ENCODE results near the gene TMCO4. TPM values are rescaled to one million over a fixed set of nuclear protein-coding genes. Genes with fewer than 3 reads are reported as not detected.

The TMCO4 gene
- total RNA-seq, 1 donor from 2014 or later: 13.0 TPM

- Histone ChIP-seq H3K27me3 (ENCODE audit: control insufficient read depth, insufficient read depth, low read length) (no peaks in the 10 kb centered on the region), H3K36me3 (ENCODE audit: control insufficient read depth, insufficient read depth, low read length) (no peaks in the 10 kb centered on the region), H3K4me3 (ENCODE audit: low read depth, low read length) (no peak overlapping the region)
- no peak for DNase-seq (ENCODE audit: low read depth)
- no peak for TF ChIP-seq CTCF (IDR thresholded peaks at IDR 0.05; ENCODE audit: insufficient read depth, low read length, poor library complexity, severe bottlenecking)
Measured at GRCh38 chr1:19698181-19698580, 101.5 kb downstream of the TMCO4 start.

GRCh38 chr1:19696820-19697219 is 102.9 kb downstream of the TMCO4 start:
- H3K4me3 ChIP-seq (ENCODE audit: low read depth, low read length): no peak overlapping the region
- no peaks in the 10 kb centered on the region for H3K27me3 ChIP-seq (ENCODE audit: control insufficient read depth, insufficient read depth, low read length)
- DNase-seq (ENCODE audit: low read depth): no peak
- no peak for TF ChIP-seq CTCF (IDR thresholded peaks at IDR 0.05; ENCODE audit: insufficient read depth, low read length, poor library complexity, severe bottlenecking)
- H3K36me3 ChIP-seq (ENCODE audit: control insufficient read depth, insufficient read depth, low read length): no peaks in the 10 kb centered on the region

GRCh38 chr1:19695772-19696171 is 103.9 kb downstream of the TMCO4 start:
- no peaks in the 10 kb centered on the region for H3K36me3 ChIP-seq (ENCODE audit: control insufficient read depth, insufficient read depth, low read length)
- no peak for TF ChIP-seq CTCF (IDR thresholded peaks at IDR 0.05; ENCODE audit: insufficient read depth, low read length, poor library complexity, severe bottlenecking)

GRCh38 chr1:19694298-19694697 is 105.4 kb downstream of the TMCO4 start:
- H3K4me3 ChIP-seq (ENCODE audit: low read depth, low read length): no peak overlapping the region
- DNase-seq (ENCODE audit: low read depth): no peak

More at GRCh38 chr1:19695772-19696171, 103.9 kb downstream of the TMCO4 start:
- no peak for DNase-seq (ENCODE audit: low read depth)
- Histone ChIP-seq H3K27me3 (ENCODE audit: control insufficient read depth, insufficient read depth, low read length) (no peaks in the 10 kb centered on the region), H3K4me3 (ENCODE audit: low read depth, low read length) (no peak overlapping the region)

GRCh38 chr1:19690342-19690741 is 109.4 kb downstream of the TMCO4 start:
- H3K4me3 ChIP-seq (ENCODE audit: low read depth, low read length): no peak overlapping the region
- no peak for DNase-seq (ENCODE audit: low read depth)
- no peak for TF ChIP-seq CTCF (IDR thresholded peaks at IDR 0.05; ENCODE audit: insufficient read depth, low read length, poor library complexity, severe bottlenecking)
- no peaks in the 10 kb centered on the region for H3K27me3 ChIP-seq (ENCODE audit: control insufficient read depth, insufficient read depth, low read length)
- no peaks in the 10 kb centered on the region for H3K36me3 ChIP-seq (ENCODE audit: control insufficient read depth, insufficient read depth, low read length)

More at GRCh38 chr1:19694298-19694697, 105.4 kb downstream of the TMCO4 start:
- no peaks in the 10 kb centered on the region for H3K36me3 ChIP-seq (ENCODE audit: control insufficient read depth, insufficient read depth, low read length)
- no peaks in the 10 kb centered on the region for H3K27me3 ChIP-seq (ENCODE audit: control insufficient read depth, insufficient read depth, low read length)
- TF ChIP-seq CTCF (IDR thresholded peaks at IDR 0.05; ENCODE audit: insufficient read depth, low read length, poor library complexity, severe bottlenecking): no peak

GRCh38 chr1:19689856-19690255 is 109.9 kb downstream of the TMCO4 start:
- DNase-seq (ENCODE audit: low read depth): no peak
- no peak for TF ChIP-seq CTCF (IDR thresholded peaks at IDR 0.05; ENCODE audit: insufficient read depth, low read length, poor library complexity, severe bottlenecking)
- H3K36me3 ChIP-seq (ENCODE audit: control insufficient read depth, insufficient read depth, low read length): no peaks in the 10 kb centered on the region
- no peak overlapping the region for H3K4me3 ChIP-seq (ENCODE audit: low read depth, low read length)
- H3K27me3 ChIP-seq (ENCODE audit: control insufficient read depth, insufficient read depth, low read length): no peaks in the 10 kb centered on the region
